Ureter (tissue), 1 donor: ENCODE measurements around the gene FOXP2. TPM values are rescaled to one million over a fixed set of nuclear protein-coding genes. Genes with fewer than 3 reads are reported as not detected.

Experiments
- DNase-seq: peaks from one replicate; pipeline ENCODE4 v3.0.0-alpha.2; 2020; ENCODE audit warnings: low spot score
- total RNA-seq: library from RNA; stranded (reverse); gene quantifications from one replicate; pipeline ENCODE4 v1.2.4, GENCODE V29; 2023
- donor health status: DM: yes; HTN: yes; CAD: no.

The FOXP2 gene
- total RNA-seq, 1 donor from 2014 or later, result 13.5 TPM

DNA sequence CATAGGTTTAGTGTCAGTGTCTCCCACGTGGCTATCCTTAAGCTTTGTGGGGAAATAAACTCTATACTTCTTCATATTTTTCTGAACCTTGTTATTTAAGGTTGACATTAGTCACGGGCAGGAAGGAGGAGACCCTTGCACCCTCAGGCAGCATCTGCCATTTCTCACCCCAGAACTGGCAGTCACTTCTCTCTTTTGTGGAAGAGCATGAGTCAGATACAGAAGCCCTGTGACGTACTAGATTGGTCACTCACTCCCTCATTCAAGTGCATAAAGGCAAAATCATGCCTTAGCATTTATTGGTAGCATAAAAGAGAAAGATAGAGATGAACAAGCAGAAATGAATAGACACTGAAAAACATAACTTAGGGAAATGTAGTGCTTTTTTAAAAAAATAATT, 301.3 kb downstream of the FOXP2 start:
- no peak for DNase-seq

GRCh38 chr7:114718861-114719260, 304.2 kb downstream of the FOXP2 start:
- no peak for DNase-seq

- no peak for DNase-seq
Measured at GRCh38 chr7:114720725-114721124, 306.1 kb downstream of the FOXP2 start.

DNA sequence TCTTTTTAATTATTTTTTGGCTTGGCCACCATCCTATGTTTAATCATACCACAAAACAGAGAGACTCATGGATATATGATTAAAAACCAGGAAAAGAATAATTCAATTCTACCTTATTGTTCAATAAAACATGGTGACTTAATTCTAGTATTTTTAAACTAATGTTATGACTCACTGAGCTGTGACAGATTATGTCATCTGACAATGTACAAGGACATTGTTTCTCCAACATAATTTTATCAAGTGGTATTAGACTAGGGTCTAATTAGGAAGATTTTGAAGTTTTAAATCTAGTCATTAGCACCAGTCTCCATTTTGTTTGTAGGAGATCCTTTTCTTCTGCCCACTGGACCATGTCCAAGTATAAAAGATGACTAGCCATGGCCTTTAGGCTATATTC, 307.9 kb downstream of the FOXP2 start:
- no peak for DNase-seq

DNA sequence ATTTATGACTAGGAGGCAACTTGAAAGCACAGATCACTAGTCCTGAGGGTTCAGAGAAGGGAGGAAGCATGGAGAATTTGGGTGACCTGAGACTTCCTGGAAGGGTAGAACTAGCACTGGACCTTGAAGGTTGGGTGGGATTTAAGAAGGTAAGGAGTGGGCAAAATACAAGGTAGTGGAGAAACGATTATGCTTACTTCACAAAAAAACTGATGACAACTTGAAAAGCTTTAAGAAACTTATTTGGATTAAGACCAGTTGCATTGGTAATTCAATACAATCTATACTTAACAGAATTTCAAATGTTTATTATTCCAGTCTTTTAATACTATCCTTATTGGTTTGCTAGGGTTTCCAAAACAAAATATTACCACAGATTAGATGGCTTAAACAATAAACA, 308.7 kb downstream of the FOXP2 start:
- no peak for DNase-seq

GRCh38 chr7:114740095-114740494, 325.5 kb downstream of the FOXP2 start:
- no peak for DNase-seq

- no peak for DNase-seq
Measured at GRCh38 chr7:114740941-114741340, 326.3 kb downstream of the FOXP2 start.

- no peak for DNase-seq
Measured at GRCh38 chr7:114741911-114742310, 327.3 kb downstream of the FOXP2 start.
